Measurements from ENCODE around the gene REG4.

The REG4 gene

GRCh38 chr1:119808972-119809550 lies 2.2 kb downstream of the REG4 start:
- Histone ChIP-seq H3K4me3 (ENCODE audit: low read depth, low read length) (no peak overlapping the region), H3K9me3 (ENCODE audit: control insufficient read depth, insufficient read depth, low read depth, low read length) (no peaks in the 10 kb centered on the region), H3K4me1 (ENCODE audit: control insufficient read depth, insufficient read depth, low read length) (no peaks in the 10 kb centered on the region), H3K36me3 (ENCODE audit: control insufficient read depth in 2 of 2, insufficient read depth in 1 of 2, low read length in 2 of 2) (no peaks in the 10 kb centered on the region), H3K27ac (ENCODE audit: extremely low read depth, low read depth, low read length) (no peak overlapping the region)
- TF ChIP-seq ZNF747 (tag by site-specific recombination; IDR thresholded peaks at IDR 0.05): no peak
- TF ChIP-seq ZNF302 (tag by site-specific recombination; IDR thresholded peaks at IDR 0.05; ENCODE audit: low read depth): no peak
- no peak for TF ChIP-seq REST (tag by site-specific recombination; IDR thresholded peaks at IDR 0.05)
- no peak for TF ChIP-seq PATZ1 (tag by site-specific recombination; IDR thresholded peaks at IDR 0.05)
- no peak for TF ChIP-seq PRDM4 (tag by site-specific recombination; IDR thresholded peaks at IDR 0.05)
- TF ChIP-seq ZNF544 (tag by site-specific recombination; IDR thresholded peaks at IDR 0.05): no peak
- peak; percentile 73 for TF ChIP-seq ZNF654 (tag by site-specific recombination; IDR thresholded peaks at IDR 0.05; ENCODE audit: low read depth)
- peak; percentile 62 for TF ChIP-seq CTCF (tag by site-specific recombination; IDR thresholded peaks at IDR 0.05)
- no peak for TF ChIP-seq ZNF791 (tag by site-specific recombination; IDR thresholded peaks at IDR 0.05)
- no peak for TF ChIP-seq ZBTB20 (tag by site-specific recombination; IDR thresholded peaks at IDR 0.05)
- TF ChIP-seq PRDM6 (tag by site-specific recombination; IDR thresholded peaks at IDR 0.05): no peak
- no peak for TF ChIP-seq ZNF292 (tag by site-specific recombination; IDR thresholded peaks at IDR 0.05; ENCODE audit: borderline replicate concordance, low read depth)
- TF ChIP-seq ZNF660 (tag by site-specific recombination; IDR thresholded peaks at IDR 0.05): 0 out of 2 replicates have a peak, but pooled peaks have one; percentile 40
- POLR2A ChIA-PET: interaction anchor here (1.0 kb wide), 1 partner anchor 98 kb away, joined by 3 read pairs; the partner anchor contains the start of gene PHGDH
- CTCF ChIA-PET: interaction anchor here (0.6 to 2.3 kb wide), 34 partner anchors 9 to 259 kb away, joined by 3 to 28 read pairs (median 5); partner anchors contain the start of gene HMGCS2

All from HEK293 (cell line).